ENCODE data around the gene P2RX7. TPM values are rescaled to one million over a fixed set of nuclear protein-coding genes. Genes with fewer than 3 reads are reported as not detected.

Gene P2RX7
- 0.74 TPM for polyA plus RNA-seq (2013, experiment 1 of 2)
- polyA plus RNA-seq (2013, experiment 2 of 2) = 0.61 TPM

GRCh38 chr12:121132601-121133481 is at the start of gene P2RX7:
Gene P2RX7, plus strand, starts transcription at chr12:121132876. Its CDS starts 95 bp downstream, at chr12:121132971.
- peaks cover 15% of the 10 kb centered on the region for H3K4me1 ChIP-seq (ENCODE audit: control insufficient read depth, insufficient read depth, low read length, poor library complexity, severe bottlenecking)
- H3K4me3 ChIP-seq (ENCODE audit: extremely low read depth, insufficient read depth, low read length, poor library complexity, severe bottlenecking) = peak within 1 kb of the TSS; percentile 19
- H3K36me3 ChIP-seq (ENCODE audit: control insufficient read depth, insufficient read depth, low read length) = no peaks in the 10 kb centered on the region
- H3K9me3 ChIP-seq (ENCODE audit: control insufficient read depth, low read length) = no peaks in the 10 kb centered on the region
- H3K27ac ChIP-seq (ENCODE audit: low read depth, low read length, severe bottlenecking) = peak within 1 kb of the TSS; percentile 4
- 40 to 44% methylated on average over 22 of the region's 25 CpGs for WGBS, 2 experiments (ENCODE audit: insufficient coverage in 2 of 2)

- H3K4me1 ChIP-seq (ENCODE audit: control insufficient read depth, insufficient read depth, low read length, poor library complexity, severe bottlenecking) = no peaks in the 10 kb centered on the region
- WGBS, 2 experiments (ENCODE audit: insufficient coverage in 2 of 2) = 100% methylated on average over 1 of the region's 3 CpGs; no CpG with 5 or more reads in 1 of the 2 experiments
- no peaks in the 10 kb centered on the region for H3K9me3 ChIP-seq (ENCODE audit: control insufficient read depth, low read length)
- H3K36me3 ChIP-seq (ENCODE audit: control insufficient read depth, insufficient read depth, low read length) = no peaks in the 10 kb centered on the region
- H3K4me3 ChIP-seq (ENCODE audit: extremely low read depth, insufficient read depth, low read length, poor library complexity, severe bottlenecking) = no peak overlapping the region
- no peak overlapping the region for H3K27ac ChIP-seq (ENCODE audit: low read depth, low read length, severe bottlenecking)
Measured at GRCh38 chr12:121084229-121084628, 48.4 kb upstream of the P2RX7 start.

DNA sequence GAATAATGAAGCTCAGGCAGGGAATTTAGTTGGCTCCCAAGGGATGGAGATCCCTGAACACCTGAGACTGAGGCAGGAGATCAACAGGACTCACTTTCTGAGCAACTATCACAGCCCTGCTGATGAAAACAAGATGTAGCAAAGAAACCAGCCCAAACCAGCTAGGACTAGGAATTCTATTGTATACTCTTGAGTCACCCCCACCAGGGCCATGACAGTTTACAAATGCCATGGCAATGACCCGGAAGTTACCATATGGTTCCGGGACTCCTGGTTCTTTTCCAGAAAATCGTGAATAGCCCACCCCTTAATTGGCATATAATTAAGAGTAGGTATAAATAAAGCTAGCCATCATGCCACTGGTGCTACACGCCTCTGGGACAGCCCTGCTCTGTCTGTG is 47.6 kb upstream of the P2RX7 start:
- Histone ChIP-seq H3K4me3 (ENCODE audit: extremely low read depth, insufficient read depth, low read length, poor library complexity, severe bottlenecking) (no peak overlapping the region), H3K36me3 (ENCODE audit: control insufficient read depth, insufficient read depth, low read length) (no peaks in the 10 kb centered on the region), H3K9me3 (ENCODE audit: control insufficient read depth, low read length) (no peaks in the 10 kb centered on the region), H3K27ac (ENCODE audit: low read depth, low read length, severe bottlenecking) (no peak overlapping the region), H3K4me1 (ENCODE audit: control insufficient read depth, insufficient read depth, low read length, poor library complexity, severe bottlenecking) (no peaks in the 10 kb centered on the region)
- WGBS, 2 experiments (ENCODE audit: insufficient coverage in 2 of 2) = 89 to 92% methylated on average over 1 to 2 of the region's 4 CpGs

DNA sequence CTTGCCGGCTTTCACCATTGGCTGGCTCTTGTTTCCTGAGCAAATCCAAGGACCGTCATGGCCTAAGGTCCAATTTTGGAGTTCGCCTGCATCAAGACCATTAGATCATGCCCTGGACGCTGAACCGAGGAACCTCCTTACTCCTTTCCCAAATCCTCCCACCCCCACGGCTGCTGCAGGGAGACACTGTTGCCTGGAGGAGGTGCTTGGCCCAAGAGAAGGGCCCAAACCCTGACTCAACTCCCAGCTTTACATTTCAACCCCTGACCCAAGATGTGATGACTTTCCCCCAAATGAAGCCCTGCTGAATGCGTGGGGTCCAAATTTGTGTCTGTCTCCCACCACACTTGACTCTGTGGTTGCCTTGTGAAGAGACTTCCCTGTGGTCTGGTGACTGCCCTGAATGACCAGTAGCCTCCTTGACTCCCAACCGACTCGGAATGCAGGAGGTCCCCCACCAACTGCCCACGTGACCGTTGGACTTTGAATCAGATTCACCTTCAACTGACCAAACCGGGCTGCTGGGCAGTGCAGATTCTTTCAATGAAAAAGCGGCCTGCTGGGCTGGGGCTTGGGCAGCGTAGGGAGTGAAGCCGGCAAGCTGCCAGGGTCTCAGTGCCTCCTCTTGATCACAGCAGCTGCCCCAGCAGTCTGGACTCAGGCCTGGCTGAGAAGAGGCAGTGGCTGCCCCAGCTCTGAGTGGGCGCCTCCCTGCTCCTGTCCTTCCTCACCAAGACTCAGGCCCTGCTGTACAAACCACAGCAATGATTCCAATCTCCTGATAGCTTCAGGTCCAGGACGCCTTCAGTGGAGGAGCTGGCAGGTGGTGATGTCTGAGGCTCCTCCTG is 46.9 kb upstream of the P2RX7 start:
- Histone ChIP-seq H3K9me3 (ENCODE audit: control insufficient read depth, low read length) (no peaks in the 10 kb centered on the region), H3K4me3 (ENCODE audit: extremely low read depth, insufficient read depth, low read length, poor library complexity, severe bottlenecking) (no peak overlapping the region), H3K36me3 (ENCODE audit: control insufficient read depth, insufficient read depth, low read length) (no peaks in the 10 kb centered on the region), H3K27ac (ENCODE audit: low read depth, low read length, severe bottlenecking) (no peak overlapping the region), H3K4me1 (ENCODE audit: control insufficient read depth, insufficient read depth, low read length, poor library complexity, severe bottlenecking) (no peaks in the 10 kb centered on the region)
- 90 to 95% methylated on average over 13 to 17 of the region's 17 CpGs for WGBS, 2 experiments (ENCODE audit: insufficient coverage in 2 of 2)

- WGBS, 2 experiments (ENCODE audit: insufficient coverage in 2 of 2) = 93 to 100% methylated on average over 3 to 7 of the region's 8 CpGs
- H3K27ac ChIP-seq (ENCODE audit: low read depth, low read length, severe bottlenecking) = no peak overlapping the region
- no peak overlapping the region for H3K4me3 ChIP-seq (ENCODE audit: extremely low read depth, insufficient read depth, low read length, poor library complexity, severe bottlenecking)
- H3K4me1 ChIP-seq (ENCODE audit: control insufficient read depth, insufficient read depth, low read length, poor library complexity, severe bottlenecking) = no peaks in the 10 kb centered on the region
- no peaks in the 10 kb centered on the region for H3K9me3 ChIP-seq (ENCODE audit: control insufficient read depth, low read length)
- no peaks in the 10 kb centered on the region for H3K36me3 ChIP-seq (ENCODE audit: control insufficient read depth, insufficient read depth, low read length)
Measured at GRCh38 chr12:121086781-121087295, 45.8 kb upstream of the P2RX7 start.

GRCh38 chr12:121087467-121088194 is 45.0 kb upstream of the P2RX7 start:
- H3K36me3 ChIP-seq (ENCODE audit: control insufficient read depth, insufficient read depth, low read length) = no peaks in the 10 kb centered on the region
- H3K4me3 ChIP-seq (ENCODE audit: extremely low read depth, insufficient read depth, low read length, poor library complexity, severe bottlenecking) = no peak overlapping the region
- no peak overlapping the region for H3K27ac ChIP-seq (ENCODE audit: low read depth, low read length, severe bottlenecking)
- WGBS, 2 experiments (ENCODE audit: insufficient coverage in 2 of 2) = 82% methylated on average over 10 of the region's 11 CpGs
- no peaks in the 10 kb centered on the region for H3K4me1 ChIP-seq (ENCODE audit: control insufficient read depth, insufficient read depth, low read length, poor library complexity, severe bottlenecking)
- no peaks in the 10 kb centered on the region for H3K9me3 ChIP-seq (ENCODE audit: control insufficient read depth, low read length)

- WGBS, 2 experiments (ENCODE audit: insufficient coverage in 2 of 2) = 91 to 98% methylated on average over 5 to 6 of the region's 6 CpGs
- Histone ChIP-seq H3K9me3 (ENCODE audit: control insufficient read depth, low read length) (no peaks in the 10 kb centered on the region), H3K4me3 (ENCODE audit: extremely low read depth, insufficient read depth, low read length, poor library complexity, severe bottlenecking) (no peak overlapping the region), H3K4me1 (ENCODE audit: control insufficient read depth, insufficient read depth, low read length, poor library complexity, severe bottlenecking) (no peaks in the 10 kb centered on the region), H3K36me3 (ENCODE audit: control insufficient read depth, insufficient read depth, low read length) (no peaks in the 10 kb centered on the region), H3K27ac (ENCODE audit: low read depth, low read length, severe bottlenecking) (no peak overlapping the region)
Measured at GRCh38 chr12:121088195-121088585, 44.5 kb upstream of the P2RX7 start.

DNA sequence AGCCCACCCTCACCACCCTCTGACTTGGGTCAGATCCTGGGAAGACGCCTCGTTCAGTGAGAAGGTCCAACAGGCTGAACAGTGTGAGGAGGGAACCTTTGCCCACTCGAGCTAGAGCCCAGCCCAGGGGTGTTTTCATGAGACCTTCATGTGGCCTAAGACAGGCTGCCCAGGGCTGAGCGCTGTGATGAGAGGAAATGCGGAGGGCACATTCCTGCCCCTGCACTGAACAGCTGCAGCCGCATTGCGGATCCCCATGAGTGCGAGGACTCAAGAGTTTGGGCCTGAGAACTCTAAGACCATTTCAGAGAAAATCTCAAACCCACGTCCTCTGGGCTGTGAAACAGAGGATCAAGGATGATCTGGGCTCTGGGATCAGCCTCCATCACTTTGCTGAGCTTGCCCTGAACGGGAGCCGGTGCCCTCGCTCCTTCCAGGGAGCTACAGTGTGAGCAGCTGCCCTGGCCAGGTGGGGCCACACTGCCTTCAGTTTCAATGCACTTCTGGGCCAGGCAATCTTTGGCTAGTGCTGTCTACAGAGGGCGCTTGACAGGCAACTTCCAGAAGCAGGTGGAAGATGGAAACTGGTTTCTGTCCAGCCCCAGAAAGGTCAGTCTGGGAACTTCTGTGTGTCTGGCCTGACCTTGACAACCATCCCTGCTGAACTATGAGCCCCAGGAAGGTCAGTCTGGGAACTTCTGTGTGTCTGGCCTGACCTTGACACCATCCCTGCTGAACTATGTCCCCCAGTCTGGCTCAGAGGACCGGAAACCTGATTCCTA is 43.5 kb upstream of the P2RX7 start:
- no peak overlapping the region for H3K27ac ChIP-seq (ENCODE audit: low read depth, low read length, severe bottlenecking)
- no peak overlapping the region for H3K4me3 ChIP-seq (ENCODE audit: extremely low read depth, insufficient read depth, low read length, poor library complexity, severe bottlenecking)
- H3K36me3 ChIP-seq (ENCODE audit: control insufficient read depth, insufficient read depth, low read length) = no peaks in the 10 kb centered on the region
- 89 to 91% methylated on average over 14 of the region's 14 CpGs for WGBS, 2 experiments (ENCODE audit: insufficient coverage in 2 of 2)
- no peaks in the 10 kb centered on the region for H3K4me1 ChIP-seq (ENCODE audit: control insufficient read depth, insufficient read depth, low read length, poor library complexity, severe bottlenecking)
- H3K9me3 ChIP-seq (ENCODE audit: control insufficient read depth, low read length) = no peaks in the 10 kb centered on the region

DNA sequence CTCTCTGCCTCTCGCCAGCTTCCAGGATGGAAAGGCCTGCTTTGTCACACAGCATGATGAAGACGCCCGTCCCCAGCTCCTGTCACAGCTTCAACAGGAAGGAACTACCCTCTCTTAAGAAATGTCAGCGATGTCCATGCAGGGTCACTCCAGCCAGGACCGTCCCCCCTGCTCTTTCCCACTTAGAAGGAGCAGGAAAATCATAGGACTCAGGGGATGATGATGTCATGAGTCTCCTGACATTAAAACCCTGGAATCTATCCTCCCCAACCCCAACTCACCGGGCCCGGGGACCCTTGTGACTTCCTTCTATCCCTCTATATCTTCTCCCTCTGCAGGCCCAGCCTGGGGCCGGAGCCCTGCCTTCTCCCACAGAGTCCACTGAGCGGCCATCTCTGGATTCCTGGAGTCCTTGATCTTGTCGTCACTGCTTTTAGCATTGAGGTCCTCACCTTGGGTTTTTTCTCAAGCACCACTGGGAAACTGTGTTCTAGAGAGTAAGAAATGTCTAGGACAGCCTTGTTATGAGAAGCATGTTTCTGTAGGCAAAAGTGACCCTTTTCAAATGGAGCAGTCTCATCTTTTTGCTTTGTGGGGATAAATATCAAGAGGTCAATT is 42.8 kb upstream of the P2RX7 start:
- H3K4me1 ChIP-seq (ENCODE audit: control insufficient read depth, insufficient read depth, low read length, poor library complexity, severe bottlenecking) = no peaks in the 10 kb centered on the region
- 93 to 96% methylated on average over 7 to 8 of the region's 10 CpGs for WGBS, 2 experiments (ENCODE audit: insufficient coverage in 2 of 2)
- H3K9me3 ChIP-seq (ENCODE audit: control insufficient read depth, low read length) = no peaks in the 10 kb centered on the region
- no peak overlapping the region for H3K27ac ChIP-seq (ENCODE audit: low read depth, low read length, severe bottlenecking)
- no peak overlapping the region for H3K4me3 ChIP-seq (ENCODE audit: extremely low read depth, insufficient read depth, low read length, poor library complexity, severe bottlenecking)
- H3K36me3 ChIP-seq (ENCODE audit: control insufficient read depth, insufficient read depth, low read length) = no peaks in the 10 kb centered on the region

All from mesodermal cell (in vitro differentiated cells).